ENCODE measurements around the gene PTAFR.

The PTAFR gene

GRCh38 chr1:28126212-28126611, 50.3 kb downstream of the PTAFR start:
- DNase-seq (ENCODE audit: extremely low read depth in 1 of 2, low read depth in 1 of 2) = no peak

DNA sequence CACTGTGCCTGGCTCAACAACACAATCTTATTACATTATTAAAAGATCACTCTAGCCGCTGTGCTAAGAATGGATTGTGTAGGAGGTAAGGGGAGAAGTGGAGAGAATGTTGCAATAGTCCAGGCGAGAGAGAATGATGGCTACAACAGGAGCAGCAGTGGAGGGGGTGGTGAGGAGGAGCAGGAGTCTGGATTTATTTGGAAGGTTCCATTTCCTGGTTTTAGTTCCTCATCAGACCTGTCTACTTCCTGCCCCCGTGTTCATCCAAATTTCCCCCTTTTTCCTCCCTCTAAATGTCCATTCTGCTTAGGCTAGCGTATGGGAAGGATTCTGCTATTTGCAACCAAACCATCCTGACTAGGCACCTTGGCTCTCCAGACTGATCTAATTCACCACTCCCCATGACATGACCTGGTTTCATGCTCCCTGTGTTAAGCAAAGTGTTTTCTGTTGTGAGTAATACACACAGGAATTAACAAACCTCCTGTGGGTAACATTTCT, 53.0 kb downstream of the PTAFR start:
- DNase-seq (ENCODE audit: extremely low read depth in 1 of 2, low read depth in 1 of 2) = no peak

DNA sequence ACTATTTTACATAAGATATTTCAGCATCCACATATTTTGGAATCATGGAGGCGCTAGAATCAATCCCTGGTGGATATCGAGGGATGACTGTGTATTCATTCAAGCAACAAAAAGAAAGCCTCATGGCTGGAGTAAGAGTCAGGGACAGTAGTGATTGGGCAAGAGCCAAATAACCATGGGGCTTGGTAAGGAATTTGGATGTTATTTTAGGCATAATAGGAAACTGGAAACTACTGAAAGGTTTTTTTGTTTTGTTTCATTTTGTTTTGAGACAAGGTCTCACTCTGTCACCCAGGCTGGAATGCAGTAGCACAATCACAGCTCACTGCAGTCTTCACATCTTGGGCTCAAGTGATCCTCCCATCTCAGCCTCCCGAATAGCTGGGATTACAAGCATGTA, 54.3 kb downstream of the PTAFR start:
- no peak for DNase-seq (ENCODE audit: extremely low read depth in 1 of 2, low read depth in 1 of 2)

DNA sequence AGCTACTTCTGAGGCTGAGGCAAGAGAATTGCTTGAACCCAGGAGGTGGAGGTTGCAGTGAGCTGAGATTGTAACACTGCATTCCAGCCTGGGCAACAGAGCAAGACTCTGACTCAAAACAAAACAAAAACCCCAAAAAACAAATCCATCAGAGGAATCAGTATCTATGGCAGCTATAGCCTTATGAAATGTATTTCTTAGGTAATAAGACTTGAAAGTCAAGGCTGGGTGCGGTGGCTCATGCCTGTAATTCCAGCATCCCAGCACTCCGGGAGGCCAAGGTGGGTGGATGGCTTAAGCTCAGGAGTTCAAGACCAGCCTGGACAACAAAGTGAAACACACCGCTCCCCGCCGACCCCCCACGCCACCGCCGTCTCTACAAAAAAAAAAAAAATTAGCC, 56.9 kb downstream of the PTAFR start:
- DNase-seq (ENCODE audit: extremely low read depth in 1 of 2, low read depth in 1 of 2) = no peak

GRCh38 chr1:28118640-28119307, 57.7 kb downstream of the PTAFR start:
- DNase-seq (ENCODE audit: extremely low read depth in 1 of 2, low read depth in 1 of 2) = no peak

DNA sequence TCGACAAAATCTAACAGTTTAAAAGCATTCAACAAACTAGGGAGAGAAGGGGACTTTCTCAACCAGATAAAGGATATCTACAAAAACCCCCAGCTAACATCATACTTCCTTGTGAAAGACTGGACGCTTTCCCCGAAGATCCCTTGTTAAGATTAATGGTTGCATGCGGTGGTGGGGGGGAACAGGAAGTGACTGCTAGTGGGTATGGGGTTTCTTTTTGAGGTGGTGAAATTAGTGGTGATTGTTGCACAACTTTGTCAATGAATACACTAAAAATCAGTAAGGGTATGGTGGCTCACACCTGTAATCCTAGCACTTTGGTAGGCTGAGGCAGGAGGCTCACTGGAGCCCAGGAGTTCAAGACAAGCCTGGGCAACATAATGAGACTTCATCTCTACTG, 61.2 kb downstream of the PTAFR start:
- DNase-seq (ENCODE audit: extremely low read depth in 1 of 2, low read depth in 1 of 2) = no peak

- no peak for DNase-seq (ENCODE audit: extremely low read depth in 1 of 2, low read depth in 1 of 2)
These were observed 61.6 kb downstream of the PTAFR start for GRCh38 chr1:28114844-28115243.

GRCh38 chr1:28113242-28113572, 63.3 kb downstream of the PTAFR start:
- DNase-seq (ENCODE audit: extremely low read depth in 1 of 2, low read depth in 1 of 2) = no peak

DNA sequence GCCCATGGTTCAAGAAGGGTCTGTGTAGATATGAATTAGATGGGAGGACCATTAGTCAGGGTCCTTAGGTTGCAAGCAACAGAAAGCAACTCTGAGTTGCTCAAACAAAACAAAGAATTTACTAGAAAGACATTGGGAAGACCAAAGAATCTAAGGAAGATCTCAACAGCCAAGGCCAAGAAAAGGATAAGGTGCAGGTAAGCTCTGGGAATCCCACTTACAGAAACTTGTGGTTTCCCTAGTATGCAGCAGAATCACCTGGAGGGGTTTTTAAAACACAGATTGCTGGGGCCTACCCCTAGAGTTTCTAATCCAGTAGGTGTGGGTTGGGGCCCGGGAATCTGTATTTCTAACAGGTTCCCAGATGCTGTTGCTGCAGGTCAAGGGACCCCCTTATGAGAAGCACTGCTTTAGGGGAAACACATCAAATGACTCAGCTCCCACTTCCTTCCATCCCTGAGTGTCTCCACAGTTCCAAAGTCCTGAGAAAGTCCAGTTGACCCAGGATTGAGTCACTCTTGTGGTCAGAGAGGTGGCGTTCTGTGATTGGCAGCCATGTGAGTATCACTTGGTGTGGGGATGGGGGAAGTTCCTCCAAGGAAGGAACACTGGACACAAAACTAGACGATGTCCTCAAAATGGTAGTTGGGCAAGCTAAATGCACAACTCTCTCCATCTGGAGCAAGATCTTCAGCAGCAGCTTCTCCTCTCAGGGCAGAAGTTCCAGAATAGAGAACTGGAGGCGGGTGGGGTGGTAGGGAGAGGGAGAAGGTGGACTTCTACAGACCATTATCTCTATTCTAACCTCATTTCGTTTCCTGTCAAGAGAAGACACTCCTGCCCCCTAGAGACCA, 63.9 kb downstream of the PTAFR start:
- DNase-seq (ENCODE audit: extremely low read depth in 1 of 2, low read depth in 1 of 2) = no peak

DNA sequence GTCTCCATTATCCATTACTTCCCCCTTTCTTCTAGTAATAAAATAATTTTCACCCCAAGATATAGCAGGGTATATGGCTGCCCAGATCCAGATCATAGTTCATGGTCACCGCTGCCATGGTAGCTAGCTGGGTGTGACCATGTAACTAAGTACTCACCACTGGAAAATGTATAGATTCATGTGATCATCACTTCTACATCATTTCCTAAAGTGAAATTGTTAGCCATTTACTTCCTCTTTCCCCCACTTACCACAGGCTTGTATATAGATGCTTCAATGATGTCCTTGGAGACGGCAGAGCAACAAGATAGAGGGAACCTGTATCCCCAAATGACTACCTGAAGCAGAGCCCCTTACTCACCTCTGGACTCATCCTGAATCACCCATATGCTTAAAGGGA, 65.3 kb downstream of the PTAFR start:
- DNase-seq (ENCODE audit: extremely low read depth in 1 of 2, low read depth in 1 of 2) = no peak

DNA sequence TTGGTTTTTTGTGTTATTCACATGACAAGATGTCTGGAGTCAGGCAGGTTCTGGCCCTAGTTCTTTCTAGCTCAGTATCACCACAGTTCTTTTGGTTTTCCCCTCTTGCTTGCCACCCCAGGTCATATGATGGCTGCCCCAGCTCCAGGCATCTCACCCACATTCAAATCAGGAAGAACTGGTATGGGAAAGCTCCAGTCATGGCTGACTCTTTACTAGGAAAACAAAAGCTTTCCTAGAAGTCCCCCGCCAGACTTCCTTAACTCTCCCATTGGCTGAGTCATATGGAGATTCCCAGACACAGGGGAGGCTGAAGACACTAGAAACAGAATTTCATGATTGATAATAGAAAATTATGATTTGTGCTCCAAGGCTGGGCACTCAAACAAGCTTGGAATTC, 65.9 kb downstream of the PTAFR start:
- DNase-seq (ENCODE audit: extremely low read depth in 1 of 2, low read depth in 1 of 2) = no peak

- DNase-seq (ENCODE audit: extremely low read depth in 1 of 2, low read depth in 1 of 2) = no peak
These were observed 66.9 kb downstream of the PTAFR start for GRCh38 chr1:28109639-28110038.

- DNase-seq (ENCODE audit: extremely low read depth in 1 of 2, low read depth in 1 of 2) = no peak
These were observed 68.5 kb downstream of the PTAFR start for GRCh38 chr1:28108001-28108400.

DNA sequence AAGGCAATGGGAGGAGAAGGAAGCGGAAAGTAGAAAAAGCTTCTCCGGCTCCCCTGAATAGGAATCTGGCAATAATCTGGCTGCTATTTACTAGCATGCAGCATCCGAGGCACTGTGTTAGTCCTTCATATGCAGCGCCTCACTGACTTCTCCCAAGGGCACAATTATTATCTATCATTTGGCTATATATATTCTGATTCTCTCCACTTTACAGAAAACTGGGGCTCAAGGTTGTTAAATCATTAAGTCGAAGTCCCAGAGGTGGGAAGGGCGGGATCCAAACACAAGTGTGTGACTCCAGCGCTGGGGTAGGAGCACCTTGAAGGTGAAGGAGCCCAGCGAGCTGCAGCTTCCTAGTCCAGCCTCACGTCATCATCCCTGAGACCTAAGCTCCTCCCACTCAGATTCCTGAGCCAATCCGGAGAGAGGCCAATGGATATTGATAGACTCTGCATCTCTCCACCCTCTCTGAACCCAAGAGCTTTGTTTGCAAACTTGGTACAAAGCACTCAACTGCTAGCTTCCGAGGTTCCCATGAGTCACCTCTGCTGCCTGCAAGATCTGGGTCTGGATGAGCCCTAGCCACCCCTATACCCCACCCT, 71.5 kb downstream of the PTAFR start:
- DNase-seq (ENCODE audit: extremely low read depth in 1 of 2, low read depth in 1 of 2) = no peak

DNA sequence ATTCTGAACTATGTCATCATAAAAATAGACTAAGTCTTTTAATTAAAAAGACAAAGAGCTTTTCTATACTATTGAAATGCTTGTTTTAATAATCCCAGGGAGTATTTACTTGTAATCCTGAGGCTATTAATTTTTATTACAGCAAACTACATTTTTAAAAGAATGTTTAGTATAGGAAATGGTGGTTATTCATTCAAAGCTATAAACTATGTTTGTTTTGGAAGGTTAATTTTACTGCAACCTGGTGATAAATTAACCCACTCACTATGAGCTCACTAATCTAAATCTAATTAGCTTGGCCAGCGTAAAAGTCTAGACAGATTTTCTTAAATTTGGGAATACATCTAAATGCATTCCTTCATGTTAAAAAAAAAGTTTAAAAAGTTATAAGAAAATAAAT, 74.3 kb downstream of the PTAFR start:
- DNase-seq (ENCODE audit: extremely low read depth in 1 of 2, low read depth in 1 of 2) = no peak

DNA sequence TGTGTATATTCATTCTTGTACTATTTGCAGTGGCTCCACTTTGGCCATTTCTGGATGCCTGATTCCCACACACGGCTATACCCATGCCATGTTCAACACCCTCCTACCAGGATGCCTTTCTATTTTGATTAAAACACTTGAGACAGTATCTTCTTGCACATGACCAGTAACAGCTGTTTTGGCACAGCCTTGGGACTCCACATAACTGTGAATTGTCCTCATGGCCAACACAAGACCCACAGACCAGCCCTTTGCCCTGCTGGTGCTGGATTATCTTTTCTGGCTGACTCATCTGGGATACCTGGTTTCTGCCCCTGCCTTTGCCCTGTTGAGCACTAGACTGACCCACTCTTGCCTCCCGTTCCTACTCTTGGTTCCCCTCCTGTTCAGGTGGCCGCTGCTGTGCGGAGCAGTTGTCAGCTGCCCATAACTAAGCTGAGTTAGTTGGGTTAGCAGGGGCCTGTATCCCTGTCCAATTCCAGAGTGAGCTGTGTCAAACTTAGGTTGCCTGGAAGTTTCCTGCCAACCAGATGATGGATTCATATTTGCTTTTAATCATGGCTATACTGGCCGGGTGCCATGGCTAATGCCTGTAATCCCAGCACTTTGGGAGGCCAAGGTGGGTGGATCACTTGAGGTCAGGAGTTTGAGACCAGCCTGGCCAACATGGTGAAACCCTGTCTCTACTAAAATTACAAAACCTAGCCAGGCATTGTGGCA, 77.3 kb downstream of the PTAFR start:
- no peak for DNase-seq (ENCODE audit: extremely low read depth in 1 of 2, low read depth in 1 of 2)

Data from activated CD8-positive, alpha-beta memory T cell treated with anti-CD3 and anti-CD28 coated beads for 1 hour (primary cell).